ENCODE results near the gene SGCA.

Gene SGCA

DNA sequence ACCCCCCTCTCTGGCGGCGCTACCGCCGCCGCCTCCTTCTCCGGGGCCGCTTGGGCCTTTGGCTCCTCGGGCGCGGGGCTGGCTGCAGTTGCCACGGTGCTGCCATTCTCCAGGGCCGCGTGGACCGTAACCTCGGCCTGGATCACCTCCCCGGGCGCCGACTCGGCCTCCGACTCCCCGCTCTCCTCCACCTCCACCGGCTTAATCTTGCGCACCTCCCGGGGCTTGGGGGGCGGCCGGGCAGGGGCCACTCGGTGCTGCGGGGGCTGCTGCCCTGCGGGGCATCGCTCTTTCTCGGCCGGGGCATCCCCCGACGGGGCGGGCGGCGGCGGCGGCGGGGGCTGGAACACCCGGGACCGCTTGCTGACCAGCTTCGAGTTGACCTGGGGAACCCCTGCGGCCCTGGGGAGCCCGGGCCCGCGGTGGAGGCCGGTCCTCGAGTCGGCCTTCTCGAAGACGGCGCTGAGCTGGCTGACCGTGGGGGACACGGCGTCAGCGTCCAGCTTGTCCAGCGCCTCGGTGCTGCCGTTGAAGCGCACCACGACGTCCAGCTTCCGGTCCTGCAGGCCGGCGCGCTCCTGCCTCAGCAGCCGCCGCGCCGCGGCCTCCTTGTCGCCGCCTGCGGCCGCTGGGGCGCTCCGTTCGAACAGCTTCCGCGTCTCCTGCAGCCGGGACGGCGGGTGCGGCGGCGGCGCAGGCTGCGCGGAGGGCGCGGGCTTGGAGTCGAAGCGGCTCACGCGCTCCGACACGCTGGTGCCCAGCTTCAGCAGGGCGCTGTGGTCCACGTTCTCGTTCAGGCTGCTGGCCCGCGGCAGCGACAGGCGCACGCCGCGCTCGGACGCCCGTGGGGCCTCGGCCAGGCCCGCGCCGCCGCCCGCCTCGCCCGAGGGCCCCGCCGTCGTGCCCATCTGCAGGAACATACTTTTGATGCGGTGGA, 16.1 kb upstream of the SGCA start:
- DNase-seq (ENCODE audit: low read depth), result peak; percentile 43

DNA sequence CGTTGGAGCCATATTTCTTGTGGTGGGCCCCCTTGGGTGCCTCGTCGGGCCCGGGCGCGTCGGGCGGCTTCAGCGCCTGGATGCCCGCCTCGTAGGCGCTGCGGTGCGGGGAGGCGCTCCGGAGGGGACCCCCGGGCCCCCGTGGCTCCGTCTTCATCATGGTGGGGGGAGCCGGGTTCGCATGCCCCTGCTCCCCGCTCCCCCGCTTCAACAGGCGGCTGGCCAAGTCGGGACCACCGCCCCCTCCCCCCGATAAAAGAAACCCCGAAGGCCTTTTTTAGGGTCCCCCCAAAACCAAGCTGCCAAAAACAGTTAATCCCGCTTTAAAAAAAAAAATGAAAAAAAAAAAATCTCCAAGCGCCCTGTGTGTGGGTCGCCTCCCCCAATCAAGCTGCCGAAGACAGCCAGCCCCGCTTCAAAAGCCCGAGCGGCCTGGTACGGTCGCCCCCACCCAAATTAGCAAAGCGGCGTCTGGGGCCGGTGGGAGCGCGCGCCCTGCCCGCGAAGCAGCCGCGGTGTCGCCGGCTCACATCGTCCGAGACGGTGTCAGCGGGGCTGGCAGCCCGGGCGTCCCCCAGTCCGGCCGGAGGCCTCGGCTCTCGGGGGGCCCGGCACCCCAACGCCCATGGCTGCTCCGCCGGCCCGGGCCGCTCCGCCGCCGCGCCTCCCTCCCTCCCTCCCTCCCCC, 15.3 kb upstream of the SGCA start, which contains the start of gene PPP1R9B:
TSS of gene PPP1R9B (minus strand) at position 324 of the 687 bp plus-strand sequence. CDS start at position 160, 164 bp downstream.
- no peak for DNase-seq (ENCODE audit: low read depth)

DNA sequence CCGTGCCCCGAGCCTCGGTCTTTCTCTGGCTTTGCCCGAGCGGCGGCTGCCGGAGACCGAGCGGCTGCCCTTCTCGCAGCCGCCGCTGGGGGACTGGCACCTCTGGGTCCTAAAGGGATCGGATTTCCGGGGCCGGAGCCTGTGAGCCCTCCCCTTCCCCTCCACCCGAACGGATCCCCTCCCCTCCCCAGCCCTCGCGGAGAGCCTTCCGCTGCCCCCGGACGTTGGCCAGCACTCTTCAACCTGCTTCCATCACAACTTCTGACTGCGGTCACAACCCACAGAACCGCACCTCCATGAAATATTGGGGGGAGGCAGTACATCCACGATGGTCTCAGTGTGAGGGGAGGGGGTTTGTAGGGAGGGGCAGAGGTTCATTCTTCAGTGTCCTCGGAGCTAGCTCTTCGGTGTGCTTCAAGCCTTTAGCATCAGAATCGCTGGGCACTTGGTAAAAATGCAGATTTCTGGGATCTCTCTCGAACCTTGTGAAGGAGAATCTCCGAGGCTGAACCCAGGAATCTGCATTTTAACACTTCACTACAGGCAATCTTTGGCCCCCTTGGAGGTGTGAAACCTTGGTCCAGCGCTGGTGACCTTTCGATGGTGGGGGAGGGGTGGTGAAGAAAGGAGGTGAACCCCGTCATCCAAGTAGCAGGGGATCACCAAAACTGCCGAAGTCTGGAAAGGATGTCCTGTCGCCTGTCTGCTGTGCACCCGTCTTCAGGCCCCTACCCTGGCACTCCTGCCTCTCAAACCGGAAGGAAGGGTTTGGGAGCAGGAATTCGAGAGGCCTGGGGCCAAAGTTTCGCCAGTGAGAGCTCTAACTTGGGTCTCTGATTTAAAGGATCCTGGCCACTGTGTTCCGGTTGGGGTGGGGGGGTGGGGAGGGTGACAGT, 14.5 kb upstream of the SGCA start:
- DNase-seq (ENCODE audit: low read depth), result peak; percentile 77

DNA sequence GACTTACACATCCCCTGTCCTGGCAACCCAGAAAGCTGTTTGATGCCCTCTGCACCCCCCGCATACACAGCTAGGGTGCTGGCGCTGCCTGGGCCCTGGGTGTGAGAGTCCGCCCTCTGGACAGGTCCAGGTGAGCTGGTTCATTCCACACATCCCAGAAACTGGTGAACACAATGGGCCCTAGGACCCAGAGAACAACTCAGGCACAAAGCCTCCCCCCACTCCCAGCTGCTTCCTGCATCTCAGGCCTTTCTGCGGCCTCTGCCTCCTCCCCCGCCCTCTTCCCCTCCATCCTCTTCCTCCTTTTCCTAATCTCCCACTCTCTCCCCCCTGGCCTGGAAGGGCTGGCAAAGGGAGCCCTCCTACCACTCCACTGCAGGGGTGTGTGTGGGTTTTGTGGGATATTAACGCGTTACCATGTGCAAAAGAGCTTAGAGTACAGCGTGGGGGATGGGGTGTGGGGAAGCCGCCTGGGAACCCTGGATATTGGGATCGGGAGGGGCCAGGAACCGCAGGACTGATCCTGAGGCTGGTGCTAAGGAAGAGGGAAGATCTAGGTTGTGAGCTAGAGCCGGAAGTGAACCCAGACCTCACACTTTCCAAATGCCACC, 13.8 kb upstream of the SGCA start:
- DNase-seq (ENCODE audit: low read depth), result no peak

DNA sequence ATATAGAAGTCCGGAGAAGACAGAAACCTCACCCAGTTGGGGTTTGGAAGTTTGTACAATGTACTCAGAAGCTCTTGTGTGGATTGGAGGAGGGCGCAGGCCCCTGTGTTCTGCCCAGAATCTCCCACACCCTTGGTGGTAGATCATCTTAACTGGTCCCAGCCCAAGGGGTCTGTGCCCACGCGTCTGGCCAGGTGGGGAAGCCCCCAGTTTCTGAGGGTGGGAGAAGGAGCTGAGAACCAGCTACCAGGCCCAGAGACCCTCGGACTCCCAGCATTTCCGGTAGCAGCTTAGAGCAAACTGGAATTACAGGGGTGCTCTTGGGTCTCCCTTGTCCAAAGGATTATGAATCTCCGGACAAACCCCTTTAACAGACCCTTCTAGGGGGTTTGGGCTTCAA, 13.1 kb upstream of the SGCA start:
- no peak for DNase-seq (ENCODE audit: low read depth)

DNA sequence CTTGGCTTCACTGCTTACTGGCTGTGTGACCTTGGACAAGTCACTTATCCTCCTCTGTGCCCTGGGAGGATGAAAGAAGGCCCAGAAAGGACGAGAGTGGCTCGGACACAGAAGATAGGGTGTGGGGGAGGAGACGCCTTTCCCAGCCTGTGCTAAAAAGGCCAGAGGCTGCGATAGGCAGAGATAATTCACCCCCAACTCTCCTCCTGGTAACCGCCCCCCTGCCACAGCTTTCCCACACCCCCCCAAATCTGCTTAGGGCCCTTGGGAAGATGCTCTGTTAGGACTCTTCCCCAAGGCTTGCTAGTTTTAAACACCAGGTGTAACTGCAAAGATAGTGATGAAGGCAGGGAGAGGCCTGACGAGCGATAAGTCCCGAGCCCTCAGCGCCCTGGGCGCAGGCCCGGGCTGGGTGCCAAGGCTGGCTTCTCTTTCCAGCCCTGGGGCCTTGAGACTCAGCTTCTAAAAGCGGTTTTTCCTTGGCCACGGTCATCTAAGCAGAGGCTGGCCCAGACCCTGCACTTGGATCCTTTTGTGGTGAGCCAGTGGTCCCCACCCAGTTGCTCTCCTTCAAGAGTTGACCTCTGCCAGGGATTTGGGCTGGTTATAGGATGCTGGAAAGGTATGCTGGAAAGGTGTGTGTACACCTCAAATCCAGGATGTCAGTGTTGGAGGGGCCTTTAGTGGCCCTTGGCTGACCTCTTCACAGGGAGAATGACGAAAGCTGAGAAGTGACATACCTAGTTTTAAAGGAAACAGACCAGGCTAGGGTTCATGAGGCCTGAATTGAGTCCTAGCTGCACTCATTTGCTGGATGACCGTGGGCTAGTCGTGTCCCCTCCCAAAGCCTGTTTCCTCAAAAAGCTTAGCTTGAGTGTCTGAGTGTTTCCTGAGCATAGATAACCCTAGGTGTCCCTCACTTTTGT, 11.9 kb upstream of the SGCA start:
- DNase-seq (ENCODE audit: low read depth), result no peak

DNA sequence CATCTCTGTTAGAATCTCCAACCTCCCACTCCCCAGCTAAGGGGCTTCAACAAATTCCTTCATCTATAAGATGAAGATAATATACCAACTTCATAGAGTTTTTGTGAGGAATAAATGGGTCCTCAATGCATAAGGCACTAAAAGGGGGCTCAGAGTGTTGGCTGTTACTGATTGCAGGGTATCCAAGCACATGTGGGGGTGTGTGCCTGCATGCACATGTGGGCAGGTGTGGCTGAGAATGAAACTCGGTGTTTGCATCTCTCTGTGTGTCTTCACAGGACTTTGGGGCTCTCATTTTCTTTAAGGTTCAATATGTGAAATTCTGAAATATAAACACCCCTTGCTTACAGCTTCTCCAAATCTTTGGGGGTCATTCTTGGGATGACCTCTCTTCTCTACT, 11.2 kb upstream of the SGCA start:
- DNase-seq (ENCODE audit: low read depth), result no peak

DNA sequence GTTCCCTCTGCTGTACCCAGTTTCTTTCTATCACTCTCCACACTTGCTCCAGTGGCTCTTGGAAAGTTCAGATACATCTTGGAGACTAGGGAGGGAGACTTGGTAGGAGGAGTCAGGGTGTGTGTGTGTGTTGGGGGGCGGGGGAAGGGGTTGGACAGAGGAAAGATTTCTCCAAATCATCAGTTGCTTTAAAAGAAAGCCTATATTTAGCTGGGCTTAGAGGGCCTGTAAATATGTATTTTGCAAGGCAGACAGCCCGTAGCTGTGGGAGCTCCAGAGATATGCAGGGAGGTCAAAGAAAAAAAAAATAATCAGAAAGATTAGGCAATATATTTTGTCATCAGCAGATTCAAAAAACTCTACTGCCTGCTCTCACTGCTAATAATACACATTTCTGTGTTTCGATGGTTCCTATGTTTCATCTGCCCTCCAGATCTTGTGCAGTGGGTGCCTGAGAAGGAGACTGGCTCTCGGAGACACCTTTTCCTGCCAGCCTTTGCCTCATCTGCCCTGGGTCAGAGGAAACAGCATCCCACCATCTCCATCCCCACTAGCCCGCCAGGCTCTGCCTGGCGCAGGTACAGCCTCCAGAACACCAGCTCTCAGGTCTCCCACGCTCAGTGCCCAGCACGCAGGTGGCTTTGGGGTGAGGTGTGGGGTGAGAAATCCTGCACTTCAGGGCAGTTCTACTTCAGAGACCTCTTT, 10.5 kb upstream of the SGCA start:
- no peak for DNase-seq (ENCODE audit: low read depth)

DNA sequence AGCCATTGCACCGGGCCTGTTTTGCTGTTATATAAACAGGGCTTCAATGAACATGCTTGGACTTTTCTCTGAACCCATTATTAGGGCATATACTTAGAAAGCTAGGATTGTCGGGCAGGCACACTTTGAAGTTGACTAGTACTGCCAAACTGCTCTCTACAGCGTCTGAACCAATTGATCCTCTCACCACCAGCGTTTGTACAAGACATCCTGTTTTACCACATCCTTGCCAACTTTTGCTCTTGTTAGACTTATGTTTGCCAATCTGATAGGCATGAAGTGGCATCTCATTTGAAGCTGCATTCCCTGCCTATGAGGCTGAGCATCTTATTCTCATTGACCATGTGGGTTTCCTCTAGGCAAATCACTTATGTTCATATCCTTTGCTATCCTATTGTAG, 7.9 kb upstream of the SGCA start:
- no peak for DNase-seq (ENCODE audit: low read depth)

DNA sequence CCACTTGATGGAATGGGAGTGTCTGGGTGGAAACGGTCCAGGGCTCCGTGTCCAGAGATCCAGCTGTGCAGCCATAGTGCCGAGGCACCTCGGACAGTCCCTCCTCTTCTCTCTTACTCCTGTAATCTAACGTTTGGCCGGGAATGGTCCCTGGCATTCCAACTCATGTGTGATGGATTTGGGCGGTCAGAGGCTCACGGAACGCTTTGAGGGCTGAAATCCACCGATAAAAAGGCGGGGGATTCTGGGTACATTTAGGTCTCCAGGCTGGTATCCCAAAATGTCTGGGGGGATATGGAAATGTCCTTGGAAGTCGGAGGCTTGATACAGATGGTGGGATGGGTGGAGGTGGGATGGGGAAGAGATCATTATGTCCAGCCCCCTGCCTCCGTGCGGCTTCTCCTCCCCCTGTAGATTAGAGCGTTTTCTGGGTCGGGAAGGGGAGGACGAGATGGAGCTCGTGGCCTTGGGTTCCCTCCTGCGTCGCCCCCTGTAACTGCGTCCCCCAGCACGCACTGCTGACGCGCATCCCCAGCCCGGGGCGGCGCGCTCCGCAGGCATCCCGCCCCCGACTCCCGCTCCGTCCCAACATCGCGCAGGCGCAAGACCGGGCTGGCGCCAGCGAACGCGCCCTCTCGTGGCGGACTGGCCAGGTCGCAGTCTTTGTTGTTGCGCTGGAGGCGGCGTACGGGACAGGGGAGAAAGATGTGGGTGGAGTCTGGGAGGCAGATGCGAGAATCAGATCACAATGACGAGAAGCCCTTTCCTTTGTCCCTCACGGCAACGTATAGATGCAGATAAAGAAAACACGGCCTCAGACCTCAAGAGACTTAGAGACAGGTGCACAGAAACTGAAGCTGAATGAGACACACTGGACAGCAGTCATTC, 4.5 kb upstream of the SGCA start:
- peak; percentile 93 for DNase-seq (ENCODE audit: low read depth)

DNA sequence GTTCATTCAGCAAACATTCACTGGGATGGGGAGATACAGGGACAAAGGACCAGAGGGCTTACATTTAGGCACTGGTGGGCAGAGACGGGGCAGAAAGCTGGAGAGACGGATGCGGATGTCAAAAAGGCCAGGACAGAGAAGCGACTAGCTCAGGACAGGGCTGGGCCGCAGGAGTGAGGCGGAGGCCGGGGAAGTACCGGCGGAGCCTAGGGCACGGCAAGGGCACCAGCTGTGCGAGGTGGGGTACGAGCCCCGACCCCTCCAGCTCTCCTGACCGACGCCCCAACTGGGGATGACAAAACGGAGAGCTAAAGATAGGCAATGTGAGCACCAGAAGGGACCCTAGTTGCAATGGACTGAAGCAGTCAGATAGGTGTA, 3.9 kb upstream of the SGCA start:
- no peak for DNase-seq (ENCODE audit: low read depth)

DNA sequence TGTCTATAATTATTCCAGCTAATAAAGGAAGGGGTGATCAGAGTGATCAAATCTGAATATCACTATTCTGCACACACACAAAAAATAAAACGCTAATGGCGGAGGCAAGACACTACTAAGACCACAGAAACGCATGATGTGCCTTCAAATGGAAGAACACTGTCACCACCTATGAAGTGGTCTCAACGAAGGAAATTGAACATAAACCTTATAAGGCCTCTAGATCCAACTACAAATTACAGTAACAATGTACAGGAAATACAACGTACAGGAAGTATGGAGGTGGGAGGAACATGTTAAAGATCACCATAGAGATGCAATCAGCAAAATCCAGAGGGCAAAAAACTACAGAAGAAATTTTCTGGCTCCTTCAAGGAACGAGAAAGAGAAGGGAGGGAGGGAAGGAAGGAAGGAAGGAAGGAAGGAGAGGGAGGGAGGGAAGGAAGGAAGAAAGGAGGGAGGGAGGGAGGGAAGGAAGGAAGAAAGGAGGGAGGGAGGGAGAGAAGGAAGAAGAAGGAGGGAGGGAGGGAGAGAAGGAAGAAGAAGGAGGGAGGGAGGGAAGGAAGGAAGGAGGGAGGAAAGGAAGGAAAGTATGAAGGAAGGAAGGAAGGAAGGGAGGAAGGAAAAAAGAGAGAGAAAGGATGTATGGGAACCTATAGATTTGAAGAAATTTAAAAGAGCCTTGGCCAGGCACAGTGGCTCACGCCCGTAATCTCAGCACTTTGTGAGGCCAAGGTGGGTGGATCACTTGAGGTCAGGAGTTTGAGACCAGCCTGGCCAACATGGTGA, 3.1 kb upstream of the SGCA start:
- no peak for DNase-seq (ENCODE audit: low read depth)

DNA sequence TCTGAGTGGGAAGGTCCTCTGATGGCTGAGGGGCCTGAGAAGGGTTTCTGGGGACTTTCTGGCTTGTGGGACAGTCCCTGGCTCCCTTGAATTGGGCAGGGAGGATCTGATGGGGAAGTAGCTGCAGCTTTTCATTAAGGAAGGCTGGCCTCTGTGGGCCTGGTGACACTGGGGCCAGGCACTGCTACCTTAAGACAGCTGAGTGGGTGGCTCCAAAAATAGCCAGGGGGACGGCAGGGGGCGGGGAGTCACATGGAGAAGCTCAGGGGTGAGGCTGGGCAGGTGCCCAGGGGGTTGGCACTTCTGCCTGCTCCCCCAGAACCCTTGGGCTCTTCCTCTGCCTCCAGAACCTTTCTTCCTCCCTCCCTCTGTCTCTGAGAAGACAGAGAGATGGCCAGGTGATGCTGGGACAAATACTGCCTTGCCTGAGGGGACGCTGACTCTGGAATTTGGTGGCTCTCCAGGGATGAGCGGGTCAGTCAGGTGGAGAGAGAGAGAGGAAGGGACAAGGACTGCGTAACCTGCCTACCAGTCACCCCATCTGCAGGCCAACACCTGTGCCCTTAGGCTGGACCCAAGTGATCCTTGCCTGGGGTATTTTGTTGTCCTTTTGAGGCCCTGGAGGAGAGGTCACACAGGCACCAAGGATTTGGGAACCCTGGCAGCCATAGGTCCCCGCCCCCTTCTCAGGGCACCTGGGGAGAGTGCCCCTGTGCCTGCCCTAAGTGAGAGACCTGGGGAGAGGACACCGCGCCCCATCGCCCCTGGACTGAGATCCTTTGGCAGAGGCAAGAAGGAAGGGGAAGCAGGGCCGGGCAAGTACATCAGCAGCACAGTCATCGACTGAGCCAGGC, 1.7 kb upstream of the SGCA start:
- DNase-seq (ENCODE audit: low read depth), result no peak

DNA sequence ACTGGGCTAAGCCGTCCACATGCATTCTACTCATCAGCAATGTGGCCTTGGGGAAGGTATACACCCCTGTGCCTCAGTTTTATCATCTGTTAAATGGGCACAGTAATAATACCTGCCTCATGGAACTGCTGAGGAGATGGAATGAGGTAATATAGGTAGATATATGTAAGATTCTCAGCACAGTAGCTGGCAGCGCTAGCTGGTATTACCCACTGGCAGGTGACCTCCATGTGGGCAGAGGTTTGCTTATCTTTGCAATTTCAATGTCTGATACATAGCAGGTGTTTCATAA, 1.2 kb upstream of the SGCA start:
- no peak for DNase-seq (ENCODE audit: low read depth)

DNA sequence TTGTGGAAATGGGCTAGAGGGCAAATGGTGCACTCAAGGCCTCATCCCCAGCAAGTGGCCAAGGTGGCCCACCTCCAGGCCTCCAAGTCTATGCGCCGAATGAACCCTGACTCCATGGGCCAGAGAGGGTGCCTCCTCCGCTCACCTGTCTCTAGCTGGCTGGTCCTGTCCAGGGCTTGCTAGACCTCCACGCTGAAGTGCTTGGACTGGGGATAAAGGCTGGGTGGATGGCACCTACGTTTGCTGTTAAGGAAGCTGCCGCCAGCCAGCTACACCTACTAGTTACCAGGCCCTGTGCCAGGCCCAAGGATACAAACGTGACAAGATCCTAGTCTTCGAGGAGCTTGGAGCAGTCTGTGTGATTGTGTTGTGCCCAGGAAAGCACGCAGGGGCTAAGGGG, 739 bp upstream of the SGCA start:
- DNase-seq (ENCODE audit: low read depth), result no peak

DNA sequence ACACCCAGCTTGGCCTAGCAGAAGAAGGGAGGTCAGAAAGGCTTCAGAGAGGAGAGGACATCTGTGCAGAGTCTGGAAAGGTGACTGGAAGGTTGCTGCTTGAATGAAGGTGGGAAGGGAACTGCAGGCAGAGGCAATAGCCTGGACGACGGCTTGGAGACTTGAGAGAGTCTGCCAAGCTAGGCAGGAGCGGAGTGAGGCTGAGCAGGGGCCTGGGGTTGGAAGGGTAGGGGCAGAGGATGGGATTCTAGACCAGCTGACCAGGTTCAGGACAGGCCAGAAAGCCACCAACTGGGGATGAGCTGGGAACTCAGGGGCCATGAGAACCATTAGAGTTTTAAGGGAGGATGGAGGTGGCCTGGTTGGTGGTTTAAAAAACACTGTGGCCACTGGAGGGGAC, 339 bp upstream of the SGCA start:
- DNase-seq (ENCODE audit: low read depth), result no peak

DNA sequence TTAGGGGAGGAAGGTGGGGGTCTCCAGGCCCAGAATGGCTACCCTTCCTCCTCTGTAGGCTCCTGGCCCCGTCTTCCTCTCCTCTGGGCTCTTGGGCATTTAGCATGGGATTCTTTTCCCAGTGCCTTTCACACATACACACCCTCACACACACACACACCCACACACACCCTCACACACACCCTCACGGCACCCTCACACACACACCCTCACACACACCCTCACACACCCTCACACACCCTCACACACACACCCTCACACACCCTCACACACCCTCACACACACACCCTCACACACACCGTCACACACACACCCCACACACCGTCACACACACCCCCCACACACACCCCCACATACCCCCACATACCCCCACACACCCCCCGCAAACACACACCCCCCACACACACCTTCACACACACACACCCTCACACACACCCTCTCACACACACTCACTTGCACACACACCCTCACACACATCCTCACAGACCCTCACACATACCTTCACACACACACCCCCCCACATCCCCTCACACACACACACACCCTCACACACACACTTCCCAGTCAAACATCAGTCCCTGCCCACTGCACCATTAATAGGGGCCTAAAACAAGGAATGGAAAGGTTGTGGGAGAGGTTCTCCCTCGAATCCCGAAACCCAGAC, 845 bp downstream of the SGCA start:
- no peak for DNase-seq (ENCODE audit: low read depth)
